ENCODE data around the gene DNAJC6. TPM values are rescaled to one million over a fixed set of nuclear protein-coding genes. Genes with fewer than 3 reads are reported as not detected.

DNAJC6 gene
- total and polyA plus RNA-seq, 2 of the 13 experiments (the other 11 are each of a cell fraction or from before 2014, with no cell fraction given) = 1.0 to 1.6 TPM

DNA sequence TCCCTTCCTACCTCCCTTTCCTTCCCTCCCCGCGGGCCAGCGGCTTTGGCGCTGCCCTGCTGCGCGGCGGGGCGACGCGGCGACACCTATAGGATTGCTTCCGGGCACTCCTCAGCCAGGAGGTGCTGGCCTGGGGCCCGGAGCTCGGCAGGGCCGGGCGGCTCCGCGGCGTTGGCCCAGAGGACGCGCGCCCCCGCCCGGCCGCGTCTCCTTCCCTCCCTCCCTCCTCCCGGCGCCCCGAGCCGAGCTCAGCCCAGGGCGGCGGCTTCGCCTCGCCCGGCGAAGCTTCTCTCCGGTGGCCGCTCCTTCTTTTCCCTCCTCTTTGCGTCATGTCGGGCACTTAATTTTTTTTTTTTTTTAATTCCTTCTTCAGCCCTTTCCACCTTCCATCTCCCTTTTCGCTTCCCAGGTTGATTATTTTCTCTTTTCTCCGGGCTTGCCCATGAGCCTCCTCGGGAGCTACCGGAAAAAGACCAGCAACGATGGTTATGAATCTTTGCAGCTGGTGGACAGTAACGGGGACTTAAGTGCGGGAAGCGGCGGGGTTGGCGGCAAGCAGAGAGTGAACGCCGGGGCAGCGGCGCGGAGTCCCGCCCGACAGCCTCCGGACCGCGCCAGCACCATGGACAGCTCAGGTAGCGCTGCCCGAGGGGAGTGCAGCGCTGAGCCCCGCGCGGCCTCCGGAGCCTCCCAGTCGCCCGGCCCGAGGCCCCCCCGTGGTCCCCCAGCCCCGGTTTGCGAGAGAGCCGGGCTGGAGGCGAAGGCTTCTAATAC lies at the start of gene DNAJC6 (continued):
- TF ChIP-seq NCOR1 (IDR thresholded peaks at IDR 0.05; ENCODE audit: borderline replicate concordance, low read length) (no peak), ONECUT2 (CRISPR knock-in tag; IDR thresholded peaks at IDR 0.05) (peak; percentile 23; the same call in 1 of the 2 replicates), KAT7 (CRISPR knock-in tag; IDR thresholded peaks at IDR 0.05; ENCODE audit: borderline replicate concordance) (no peak), RXRB (CRISPR knock-in tag; IDR thresholded peaks at IDR 0.05; ENCODE audit: borderline replicate concordance) (peak; percentile 57; the same call in 1 of the 2 replicates), ZNF136 (CRISPR knock-in tag; IDR thresholded peaks at IDR 0.05; ENCODE audit: low read depth) (no peak), PHF21A (CRISPR knock-in tag; IDR thresholded peaks at IDR 0.05) (0 out of 2 replicates have a peak, but pooled peaks have one; percentile 17), ELF1 (CRISPR knock-in tag; IDR thresholded peaks at IDR 0.05) (no peak), ZNF263 (CRISPR knock-in tag; IDR thresholded peaks at IDR 0.05) (peak; percentile 68), MTA3 (CRISPR knock-in tag; IDR thresholded peaks at IDR 0.05) (no peak), ZNF230 (CRISPR knock-in tag; IDR thresholded peaks at IDR 0.05) (peak; percentile 82), BORCS8-MEF2B (CRISPR knock-in tag; IDR thresholded peaks at IDR 0.05) (peak; percentile 98), ZNF33A (CRISPR knock-in tag; IDR thresholded peaks at IDR 0.05; ENCODE audit: borderline replicate concordance) (no peak), NCOA5 (CRISPR knock-in tag; IDR thresholded peaks at IDR 0.05) (no peak), ZNF274 (CRISPR knock-in tag; IDR thresholded peaks at IDR 0.05) (peak; percentile 91), ZNF598 (CRISPR knock-in tag; IDR thresholded peaks at IDR 0.05; ENCODE audit: borderline replicate concordance) (0 out of 2 replicates have a peak, but pooled peaks have one; percentile 72), MIXL1 (CRISPR knock-in tag; IDR thresholded peaks at IDR 0.05) (peak; percentile 41; the same call in 1 of the 2 replicates), CBX2 (IDR thresholded peaks at IDR 0.05; ENCODE audit: low read depth, low read length) (no peak), CBX2 (CRISPR knock-in tag; IDR thresholded peaks at IDR 0.05; ENCODE audit: low read depth) (no peak), RARA (CRISPR knock-in tag; IDR thresholded peaks at IDR 0.05) (peak; percentile 70), KLF12 (CRISPR knock-in tag; IDR thresholded peaks at IDR 0.05; ENCODE audit: borderline replicate concordance) (peak; percentile 93), HNF4A (CRISPR knock-in tag; IDR thresholded peaks at IDR 0.05) (no peak), HMG20A (CRISPR knock-in tag; IDR thresholded peaks at IDR 0.05; ENCODE audit: borderline replicate concordance) (peak; percentile 39; the same call in 1 of the 2 replicates), ZNF460 (CRISPR knock-in tag; IDR thresholded peaks at IDR 0.05; ENCODE audit: borderline replicate concordance) (no peak), NBN (conservative IDR thresholded peaks at IDR 0.05) (no peak), ZNF619 (CRISPR knock-in tag; IDR thresholded peaks at IDR 0.05) (no peak), SIX1 (CRISPR knock-in tag; IDR thresholded peaks at IDR 0.05; ENCODE audit: borderline replicate concordance) (peak; percentile 25; the same call in 1 of the 2 replicates)
- TF ChIP-seq, protein P1, sequence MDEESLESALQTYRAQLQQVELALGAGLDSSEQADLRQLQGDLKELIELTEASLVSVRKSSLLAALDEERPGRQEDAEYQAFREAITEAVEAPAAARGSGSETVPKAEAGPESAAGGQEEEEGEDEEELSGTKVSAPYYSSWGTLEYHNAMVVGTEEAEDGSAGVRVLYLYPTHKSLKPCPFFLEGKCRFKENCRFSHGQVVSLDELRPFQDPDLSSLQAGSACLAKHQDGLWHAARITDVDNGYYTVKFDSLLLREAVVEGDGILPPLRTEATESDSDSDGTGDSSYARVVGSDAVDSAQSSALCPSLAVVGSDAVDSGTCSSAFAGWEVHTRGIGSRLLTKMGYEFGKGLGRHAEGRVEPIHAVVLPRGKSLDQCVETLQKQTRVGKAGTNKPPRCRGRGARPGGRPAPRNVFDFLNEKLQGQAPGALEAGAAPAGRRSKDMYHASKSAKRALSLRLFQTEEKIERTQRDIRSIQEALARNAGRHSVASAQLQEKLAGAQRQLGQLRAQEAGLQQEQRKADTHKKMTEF (CRISPR knock-in tag; IDR thresholded peaks at IDR 0.05) = peak; percentile 74; the same call in 1 of the 2 replicates
- TF ChIP-seq, protein P2, sequence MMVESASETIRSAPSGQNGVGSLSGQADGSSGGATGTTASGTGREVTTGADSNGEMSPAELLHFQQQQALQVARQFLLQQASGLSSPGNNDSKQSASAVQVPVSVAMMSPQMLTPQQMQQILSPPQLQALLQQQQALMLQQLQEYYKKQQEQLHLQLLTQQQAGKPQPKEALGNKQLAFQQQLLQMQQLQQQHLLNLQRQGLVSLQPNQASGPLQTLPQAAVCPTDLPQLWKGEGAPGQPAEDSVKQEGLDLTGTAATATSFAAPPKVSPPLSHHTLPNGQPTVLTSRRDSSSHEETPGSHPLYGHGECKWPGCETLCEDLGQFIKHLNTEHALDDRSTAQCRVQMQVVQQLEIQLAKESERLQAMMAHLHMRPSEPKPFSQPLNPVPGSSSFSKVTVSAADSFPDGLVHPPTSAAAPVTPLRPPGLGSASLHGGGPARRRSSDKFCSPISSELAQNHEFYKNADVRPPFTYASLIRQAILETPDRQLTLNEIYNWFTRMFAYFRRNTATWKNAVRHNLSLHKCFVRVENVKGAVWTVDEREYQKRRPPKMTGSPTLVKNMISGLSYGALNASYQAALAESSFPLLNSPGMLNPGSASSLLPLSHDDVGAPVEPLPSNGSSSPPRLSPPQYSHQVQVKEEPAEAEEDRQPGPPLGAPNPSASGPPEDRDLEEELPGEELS (CRISPR knock-in tag; IDR thresholded peaks at IDR 0.05) = 0 out of 2 replicates have a peak, but pooled peaks have one; percentile 21
- TF ChIP-seq, protein P3, sequence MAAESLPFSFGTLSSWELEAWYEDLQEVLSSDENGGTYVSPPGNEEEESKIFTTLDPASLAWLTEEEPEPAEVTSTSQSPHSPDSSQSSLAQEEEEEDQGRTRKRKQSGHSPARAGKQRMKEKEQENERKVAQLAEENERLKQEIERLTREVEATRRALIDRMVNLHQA (CRISPR knock-in tag; IDR thresholded peaks at IDR 0.05) = 0 out of 2 replicates have a peak, but pooled peaks have one; percentile 45
